ENCODE measurements around the gene PRKCH. TPM values are rescaled to one million over a fixed set of nuclear protein-coding genes. Genes with fewer than 3 reads are reported as not detected.
A peak's percentile ranks its signal among the peaks of the same experiment; 100 is the strongest.

Gene PRKCH
- total RNA-seq, 6 experiments from 2014 or later = 5.0 to 12.1 (median 8.8) TPM

GRCh38 chr14:61483476-61483875 is 162.1 kb downstream of the PRKCH start:
- Histone ChIP-seq H3K9me3 (no peaks in the 10 kb centered on the region), H3K4me3 (no peak overlapping the region), H3K27me3 (no peaks in the 10 kb centered on the region), H3K36me3 (no peaks in the 10 kb centered on the region), H3K4me1 (peaks cover 0 to 3% (median 1%) of the 10 kb centered on the region in 4 donors), H3K27ac (no peak overlapping the region)
- intact Hi-C loops (cut with DNase I) = no loop called here
- DNase-seq (no peak), ATAC-seq (no peak)
- no peak for TF ChIP-seq CTCF (IDR thresholded peaks at IDR 0.05)
- TF ChIP-seq POLR2A (IDR thresholded peaks at IDR 0.05) = no peak
- 69% methylated on average over 5 of the region's 7 CpGs for WGBS (ENCODE audit: insufficient coverage, low coverage, low lambda C conversion rate, missing lambda C conversion rate)

- Histone ChIP-seq H3K4me3 (no peak overlapping the region), H3K9me3 (no peaks in the 10 kb centered on the region), H3K36me3 (no peaks in the 10 kb centered on the region), H3K4me1 (no peaks in the 10 kb centered on the region), H3K27ac (no peak overlapping the region), H3K27me3 (no peaks in the 10 kb centered on the region)
- ATAC-seq (peak; percentile 21 to 52 (median 39)), DNase-seq (no peak)
- intact Hi-C loops (cut with DNase I) = no loop called here
- TF ChIP-seq CTCF (IDR thresholded peaks at IDR 0.05) (no peak), POLR2A (IDR thresholded peaks at IDR 0.05) (no peak)
- WGBS (ENCODE audit: insufficient coverage, low coverage, low lambda C conversion rate, missing lambda C conversion rate) = 69% methylated on average over 7 of the region's 9 CpGs
These were observed 162.7 kb downstream of the PRKCH start for GRCh38 chr14:61484031-61484430.

GRCh38 chr14:61484826-61485584 is 163.6 kb downstream of the PRKCH start:
- DNase-seq = no peak
- Histone ChIP-seq H3K4me1 (peaks cover 0 to 7% (median 1%) of the 10 kb centered on the region in 4 donors), H3K9me3 (no peaks in the 10 kb centered on the region), H3K27me3 (no peaks in the 10 kb centered on the region), H3K4me3 (no peak overlapping the region), H3K27ac (no peak overlapping the region), H3K36me3 (no peaks in the 10 kb centered on the region)
- WGBS (ENCODE audit: insufficient coverage, low coverage, low lambda C conversion rate, missing lambda C conversion rate) = 85% methylated on average over 5 of the region's 8 CpGs
- ATAC-seq = no peak
- TF ChIP-seq CTCF (IDR thresholded peaks at IDR 0.05) (no peak), POLR2A (IDR thresholded peaks at IDR 0.05) (no peak)
- intact Hi-C loops (cut with DNase I) = no loop called here

- intact Hi-C loops (cut with DNase I) = no loop called here
- H3K27me3 ChIP-seq = no peaks in the 10 kb centered on the region
- ATAC-seq = no peak
- DNase-seq = no peak
- H3K4me1 ChIP-seq = peaks cover 0 to 13% (median 5%) of the 10 kb centered on the region in 4 donors
- TF ChIP-seq CTCF (IDR thresholded peaks at IDR 0.05) (no peak), POLR2A (IDR thresholded peaks at IDR 0.05) (no peak)
- no peaks in the 10 kb centered on the region for H3K36me3 ChIP-seq
- H3K9me3 ChIP-seq = no peaks in the 10 kb centered on the region
- WGBS (ENCODE audit: insufficient coverage, low coverage, low lambda C conversion rate, missing lambda C conversion rate) = 94% methylated on average over 4 of the region's 4 CpGs
- H3K27ac ChIP-seq = no peak overlapping the region
- no peak overlapping the region for H3K4me3 ChIP-seq
These were observed 164.3 kb downstream of the PRKCH start for GRCh38 chr14:61485661-61486060.
